ENCODE data around the gene ATP1B3. TPM values are rescaled to one million over a fixed set of nuclear protein-coding genes. Genes with fewer than 3 reads are reported as not detected.

ATP1B3 gene
- polyA plus RNA-seq, 1 donor from 2014 or later = 131 TPM

DNA sequence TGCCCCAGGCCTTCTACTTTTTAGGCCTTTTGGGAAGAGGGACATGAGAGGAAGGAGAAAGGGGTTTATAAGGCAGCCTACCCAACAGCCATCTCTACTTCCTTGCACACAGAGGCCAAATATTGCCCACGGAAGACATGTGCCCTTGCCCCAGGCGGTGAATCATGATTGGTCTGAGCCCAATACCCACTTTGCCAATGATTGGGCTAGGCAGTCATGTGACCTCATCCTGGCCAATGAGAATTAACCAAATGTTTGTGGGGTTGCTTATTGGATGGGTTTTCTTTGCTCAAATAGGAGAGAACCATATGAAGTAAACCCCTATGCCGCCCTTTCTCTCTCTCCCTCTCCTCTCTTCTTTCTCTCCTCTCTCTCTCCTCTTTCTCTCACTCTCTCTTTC is 42.2 kb upstream of the ATP1B3 start:
- Histone ChIP-seq H3K27me3 (ENCODE audit: insufficient read depth, low read depth, low read length) (no peaks in the 10 kb centered on the region), H3K4me2 (ENCODE audit: low read length) (no peak overlapping the region), H3K36me3 (ENCODE audit: insufficient read depth, low read length) (no peaks in the 10 kb centered on the region), H2AFZ (ENCODE audit: low read depth, low read length) (no peak overlapping the region), H3F3A (ENCODE audit: insufficient read depth, low read length, poor library complexity, severe bottlenecking) (no peaks in the 10 kb centered on the region), H3K9ac (ENCODE audit: low read length) (no peak overlapping the region), H4K20me1 (ENCODE audit: insufficient read depth) (no peaks in the 10 kb centered on the region), H3K4me3 (ENCODE audit: low read length) (no peak overlapping the region), H3K9me3 (ENCODE audit: low read length) (no peaks in the 10 kb centered on the region), H3K27ac (ENCODE audit: low read length) (no peak overlapping the region), H3K79me2 (replicated peaks; ENCODE audit: insufficient read depth, low read length) (no peaks in the 10 kb centered on the region), H3K9me2 (ENCODE audit: insufficient read depth, low read length) (no peaks in the 10 kb centered on the region)
- TF ChIP-seq MXI1 (conservative IDR thresholded peaks at IDR 0.05; ENCODE audit: poor library complexity, severe bottlenecking) (no peak), SMC3 (conservative IDR thresholded peaks at IDR 0.05; ENCODE audit: poor library complexity) (no peak), POLR2AphosphoS5 (IDR thresholded peaks at IDR 0.05) (no peak), EZH2 (IDR thresholded peaks at IDR 0.05; ENCODE audit: borderline replicate concordance, insufficient read depth, low read length, poor library complexity, severe bottlenecking) (no peak), EP300 (conservative IDR thresholded peaks at IDR 0.05; ENCODE audit: poor library complexity, severe bottlenecking) (no peak), TAF1 (IDR thresholded peaks at IDR 0.05; ENCODE audit: low read depth) (no peak), RAD21 (conservative IDR thresholded peaks at IDR 0.05) (no peak)
- TF ChIP-seq, protein P1, sequence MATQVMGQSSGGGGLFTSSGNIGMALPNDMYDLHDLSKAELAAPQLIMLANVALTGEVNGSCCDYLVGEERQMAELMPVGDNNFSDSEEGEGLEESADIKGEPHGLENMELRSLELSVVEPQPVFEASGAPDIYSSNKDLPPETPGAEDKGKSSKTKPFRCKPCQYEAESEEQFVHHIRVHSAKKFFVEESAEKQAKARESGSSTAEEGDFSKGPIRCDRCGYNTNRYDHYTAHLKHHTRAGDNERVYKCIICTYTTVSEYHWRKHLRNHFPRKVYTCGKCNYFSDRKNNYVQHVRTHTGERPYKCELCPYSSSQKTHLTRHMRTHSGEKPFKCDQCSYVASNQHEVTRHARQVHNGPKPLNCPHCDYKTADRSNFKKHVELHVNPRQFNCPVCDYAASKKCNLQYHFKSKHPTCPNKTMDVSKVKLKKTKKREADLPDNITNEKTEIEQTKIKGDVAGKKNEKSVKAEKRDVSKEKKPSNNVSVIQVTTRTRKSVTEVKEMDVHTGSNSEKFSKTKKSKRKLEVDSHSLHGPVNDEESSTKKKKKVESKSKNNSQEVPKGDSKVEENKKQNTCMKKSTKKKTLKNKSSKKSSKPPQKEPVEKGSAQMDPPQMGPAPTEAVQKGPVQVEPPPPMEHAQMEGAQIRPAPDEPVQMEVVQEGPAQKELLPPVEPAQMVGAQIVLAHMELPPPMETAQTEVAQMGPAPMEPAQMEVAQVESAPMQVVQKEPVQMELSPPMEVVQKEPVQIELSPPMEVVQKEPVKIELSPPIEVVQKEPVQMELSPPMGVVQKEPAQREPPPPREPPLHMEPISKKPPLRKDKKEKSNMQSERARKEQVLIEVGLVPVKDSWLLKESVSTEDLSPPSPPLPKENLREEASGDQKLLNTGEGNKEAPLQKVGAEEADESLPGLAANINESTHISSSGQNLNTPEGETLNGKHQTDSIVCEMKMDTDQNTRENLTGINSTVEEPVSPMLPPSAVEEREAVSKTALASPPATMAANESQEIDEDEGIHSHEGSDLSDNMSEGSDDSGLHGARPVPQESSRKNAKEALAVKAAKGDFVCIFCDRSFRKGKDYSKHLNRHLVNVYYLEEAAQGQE (IDR thresholded peaks at IDR 0.05; ENCODE audit: borderline replicate concordance) = no peak
- TF ChIP-seq, protein P2, sequence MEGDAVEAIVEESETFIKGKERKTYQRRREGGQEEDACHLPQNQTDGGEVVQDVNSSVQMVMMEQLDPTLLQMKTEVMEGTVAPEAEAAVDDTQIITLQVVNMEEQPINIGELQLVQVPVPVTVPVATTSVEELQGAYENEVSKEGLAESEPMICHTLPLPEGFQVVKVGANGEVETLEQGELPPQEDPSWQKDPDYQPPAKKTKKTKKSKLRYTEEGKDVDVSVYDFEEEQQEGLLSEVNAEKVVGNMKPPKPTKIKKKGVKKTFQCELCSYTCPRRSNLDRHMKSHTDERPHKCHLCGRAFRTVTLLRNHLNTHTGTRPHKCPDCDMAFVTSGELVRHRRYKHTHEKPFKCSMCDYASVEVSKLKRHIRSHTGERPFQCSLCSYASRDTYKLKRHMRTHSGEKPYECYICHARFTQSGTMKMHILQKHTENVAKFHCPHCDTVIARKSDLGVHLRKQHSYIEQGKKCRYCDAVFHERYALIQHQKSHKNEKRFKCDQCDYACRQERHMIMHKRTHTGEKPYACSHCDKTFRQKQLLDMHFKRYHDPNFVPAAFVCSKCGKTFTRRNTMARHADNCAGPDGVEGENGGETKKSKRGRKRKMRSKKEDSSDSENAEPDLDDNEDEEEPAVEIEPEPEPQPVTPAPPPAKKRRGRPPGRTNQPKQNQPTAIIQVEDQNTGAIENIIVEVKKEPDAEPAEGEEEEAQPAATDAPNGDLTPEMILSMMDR (IDR thresholded peaks at IDR 0.05; ENCODE audit: poor library complexity, severe bottlenecking) = no peak

DNA sequence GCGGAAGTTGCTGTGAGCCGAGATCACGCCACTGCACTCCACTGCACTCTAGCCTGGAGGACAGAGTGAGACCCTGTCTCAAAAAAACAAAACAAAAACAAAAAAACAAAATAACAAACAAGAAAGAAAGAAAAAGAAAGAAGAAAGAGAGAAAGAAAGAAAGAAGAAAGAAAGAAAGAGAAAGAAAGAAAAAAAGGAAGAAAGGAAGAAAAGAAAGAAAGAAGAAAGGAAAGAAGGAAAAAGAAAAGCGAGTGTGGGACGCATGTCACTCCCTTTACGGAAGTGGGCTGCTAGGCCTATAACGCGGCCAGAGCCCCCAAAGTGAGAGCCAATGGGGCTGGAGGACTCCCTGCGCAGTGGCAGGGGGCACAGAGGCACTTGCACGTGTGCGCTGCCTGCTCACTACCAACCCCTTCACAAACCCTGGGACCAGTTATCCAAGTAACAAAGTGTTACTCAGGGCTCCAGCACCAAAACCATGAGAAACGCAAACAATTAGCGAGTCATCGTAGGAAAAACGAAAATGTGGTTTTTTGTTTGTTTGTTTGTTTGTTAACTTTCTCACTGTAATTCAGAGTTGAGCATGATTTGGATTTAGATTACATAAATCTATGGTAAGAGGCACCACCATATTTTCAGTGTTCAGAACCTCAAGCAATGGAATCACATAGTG is 40.8 kb upstream of the ATP1B3 start:
- Histone ChIP-seq H3K4me2 (ENCODE audit: low read length) (no peak overlapping the region), H3K79me2 (replicated peaks; ENCODE audit: insufficient read depth, low read length) (no peaks in the 10 kb centered on the region), H3K9me3 (ENCODE audit: low read length) (no peaks in the 10 kb centered on the region), H4K20me1 (ENCODE audit: insufficient read depth) (no peaks in the 10 kb centered on the region), H3K9me2 (ENCODE audit: insufficient read depth, low read length) (no peaks in the 10 kb centered on the region), H3K36me3 (ENCODE audit: insufficient read depth, low read length) (no peaks in the 10 kb centered on the region), H3F3A (ENCODE audit: insufficient read depth, low read length, poor library complexity, severe bottlenecking) (no peaks in the 10 kb centered on the region), H3K27ac (ENCODE audit: low read length) (no peak overlapping the region), H2AFZ (ENCODE audit: low read depth, low read length) (no peak overlapping the region), H3K9ac (ENCODE audit: low read length) (no peak overlapping the region), H3K4me3 (ENCODE audit: low read length) (no peak overlapping the region), H3K27me3 (ENCODE audit: insufficient read depth, low read depth, low read length) (no peaks in the 10 kb centered on the region)
- TF ChIP-seq EZH2 (IDR thresholded peaks at IDR 0.05; ENCODE audit: borderline replicate concordance, insufficient read depth, low read length, poor library complexity, severe bottlenecking) (no peak), POLR2AphosphoS5 (IDR thresholded peaks at IDR 0.05) (no peak), SMC3 (conservative IDR thresholded peaks at IDR 0.05; ENCODE audit: poor library complexity) (no peak), RAD21 (conservative IDR thresholded peaks at IDR 0.05) (no peak), MXI1 (conservative IDR thresholded peaks at IDR 0.05; ENCODE audit: poor library complexity, severe bottlenecking) (no peak), TAF1 (IDR thresholded peaks at IDR 0.05; ENCODE audit: low read depth) (no peak), EP300 (conservative IDR thresholded peaks at IDR 0.05; ENCODE audit: poor library complexity, severe bottlenecking) (no peak)
- TF ChIP-seq, protein P1 (IDR thresholded peaks at IDR 0.05; ENCODE audit: borderline replicate concordance) = no peak
- TF ChIP-seq, protein P2 (IDR thresholded peaks at IDR 0.05; ENCODE audit: poor library complexity, severe bottlenecking) = no peak

All from neural cell (in vitro differentiated cells).